Colon (tissue), 2 donors: ENCODE results near the gene NELL1.
"Not testable (repeated sequence)": the region's sequence is repeated elsewhere in the genome, so short reads cannot be mapped to it uniquely, and the experiment has no call there.

ENCODE experiments used
- FAIRE-seq: peaks from 2 replicates; lab custom pipeline; 2012; peaks lifted over from hg19 to GRCh38; lab: Jason Lieb, UNC
- donor health status: control.
- donor health status: control.

NELL1 gene

DNA sequence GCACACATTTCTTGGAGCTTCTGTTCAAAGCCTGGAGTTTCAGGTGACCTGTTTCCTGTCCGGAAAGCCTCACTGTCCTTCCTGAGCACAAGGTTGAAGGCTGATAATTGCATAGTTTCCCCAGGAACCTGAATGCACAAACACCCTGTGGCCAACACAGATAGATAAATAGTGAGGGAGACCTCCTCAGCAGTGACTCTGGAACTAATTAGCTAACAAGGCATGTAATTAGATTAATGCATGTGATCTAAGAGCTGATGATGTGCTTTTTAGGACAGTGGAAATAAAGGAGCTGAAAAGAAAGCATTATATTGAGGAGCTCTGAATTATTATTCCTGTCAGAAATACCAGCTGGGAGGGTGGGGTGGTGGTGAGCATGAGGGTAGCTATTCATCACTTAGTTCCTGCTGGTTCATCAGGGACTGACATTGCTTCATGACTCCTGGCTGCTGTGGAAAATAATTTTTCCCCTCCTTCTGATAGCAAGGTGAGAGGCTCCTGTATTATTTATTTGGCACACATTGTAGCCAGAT lies 101.1 kb downstream of the NELL1 start:
- FAIRE-seq: no peak

GRCh38 chr11:20771026-20771425 lies 101.6 kb downstream of the NELL1 start:
- FAIRE-seq: no peak

GRCh38 chr11:20771681-20772080 lies 102.3 kb downstream of the NELL1 start:
- no peak for FAIRE-seq

DNA sequence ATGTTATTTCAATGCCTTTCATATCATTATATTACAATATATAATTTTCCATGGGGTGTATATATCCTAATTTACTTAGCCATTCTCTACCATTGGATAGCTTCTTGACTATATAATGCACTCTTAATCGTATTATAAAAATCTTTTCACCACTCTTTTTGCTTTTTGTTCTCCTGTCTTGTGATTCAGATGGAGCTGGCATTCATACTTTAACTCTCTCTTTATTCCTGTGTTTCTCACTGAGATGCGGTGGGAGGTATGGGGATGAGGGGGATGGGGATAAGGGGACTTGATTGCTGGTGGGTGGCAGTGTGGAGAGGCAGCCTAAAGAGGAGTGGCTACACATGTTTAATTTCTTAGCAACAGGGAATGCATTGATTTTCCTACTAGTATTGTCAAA lies 105.9 kb downstream of the NELL1 start:
- FAIRE-seq: no peak

- FAIRE-seq: no peak
Measured at GRCh38 chr11:20782775-20783174, 113.4 kb downstream of the NELL1 start.

DNA sequence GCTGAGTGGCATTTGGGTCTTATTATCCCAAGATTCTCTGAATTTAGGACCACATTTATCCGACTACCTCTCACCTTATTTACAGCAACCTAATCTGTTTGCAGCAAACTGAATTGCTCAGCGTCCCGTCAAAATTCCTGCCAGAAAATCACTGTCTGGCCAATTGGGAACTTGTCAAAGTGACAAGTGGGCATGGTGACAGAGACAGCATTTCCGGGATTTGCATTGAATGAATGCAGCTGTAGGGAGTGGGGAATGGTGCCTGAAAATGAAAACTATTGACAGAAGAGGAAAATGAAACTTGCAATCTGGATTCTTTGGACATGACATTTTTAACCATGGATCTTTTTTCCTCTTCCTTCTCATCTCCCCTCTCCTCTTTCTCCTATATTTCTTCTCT lies 113.8 kb downstream of the NELL1 start:
- no peak for FAIRE-seq

DNA sequence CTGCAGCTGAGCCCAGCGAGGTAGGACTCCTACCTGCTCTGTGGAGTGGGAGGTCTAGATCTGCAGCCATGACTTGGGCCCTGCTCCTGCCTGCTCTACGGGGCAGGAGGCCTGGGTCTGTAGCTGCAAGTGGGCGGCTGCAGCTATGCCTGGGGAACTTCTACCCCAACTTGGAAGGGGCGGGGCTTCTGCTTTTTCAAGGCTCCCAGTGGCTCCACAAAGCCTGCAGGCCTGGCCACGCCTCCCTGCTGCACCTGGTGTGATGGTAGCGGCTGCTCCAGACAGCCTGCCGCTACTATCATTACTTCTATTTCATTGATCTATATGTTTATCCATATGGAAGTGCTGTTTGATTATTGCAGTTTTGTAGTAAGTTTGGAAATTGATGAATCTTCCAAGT lies 121.2 kb downstream of the NELL1 start:
- FAIRE-seq: no peak

GRCh38 chr11:20795005-20795404 lies 125.6 kb downstream of the NELL1 start:
- FAIRE-seq: no peak

GRCh38 chr11:20808328-20808727 lies 138.9 kb downstream of the NELL1 start:
- FAIRE-seq: no peak

GRCh38 chr11:20821046-20821445 lies 151.7 kb downstream of the NELL1 start:
- FAIRE-seq: no peak

GRCh38 chr11:20821470-20821869 lies 152.1 kb downstream of the NELL1 start:
- FAIRE-seq: no peak

- FAIRE-seq: no peak
Measured at GRCh38 chr11:20824773-20825172, 155.4 kb downstream of the NELL1 start.

- FAIRE-seq: no peak
Measured at GRCh38 chr11:20835561-20835960, 166.2 kb downstream of the NELL1 start.

DNA sequence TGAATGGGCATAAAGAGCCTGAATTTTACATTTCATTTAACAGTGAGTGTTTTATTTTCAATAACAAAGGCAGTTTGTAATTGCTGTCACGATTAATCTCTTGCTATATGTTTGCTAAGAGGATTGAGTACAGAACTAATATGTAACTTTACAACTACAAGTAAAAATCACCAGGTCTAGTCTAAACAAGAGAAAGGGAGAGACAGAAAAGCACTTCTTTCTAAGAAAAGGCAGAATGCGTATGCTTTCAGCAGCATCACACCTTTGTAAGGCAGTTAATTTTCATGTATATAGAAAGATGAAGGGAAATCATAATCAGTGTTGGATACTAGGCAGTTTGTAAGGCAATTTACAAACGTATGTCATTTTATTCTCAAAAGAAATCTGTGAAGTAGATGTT lies 169.8 kb downstream of the NELL1 start:
- no peak for FAIRE-seq

DNA sequence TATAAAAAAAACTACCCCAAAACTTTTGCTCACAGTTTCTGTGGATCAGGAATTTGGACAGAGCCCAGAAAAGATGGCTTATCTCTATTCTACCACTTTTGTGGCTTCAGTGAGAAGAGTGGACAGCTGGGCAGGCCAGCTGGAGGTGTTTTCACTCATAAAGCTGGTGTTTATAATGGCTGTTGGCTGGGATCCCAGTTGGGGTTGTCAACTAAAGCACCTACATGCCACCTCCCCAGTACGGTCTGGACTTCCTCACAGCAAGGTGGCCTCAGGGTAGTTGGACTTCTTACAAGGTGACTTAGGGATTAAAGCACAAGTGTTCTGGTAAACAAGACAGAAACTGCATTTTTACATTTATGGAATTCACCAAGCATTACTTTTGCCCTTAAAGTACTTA lies 171.0 kb downstream of the NELL1 start:
- FAIRE-seq: no peak

DNA sequence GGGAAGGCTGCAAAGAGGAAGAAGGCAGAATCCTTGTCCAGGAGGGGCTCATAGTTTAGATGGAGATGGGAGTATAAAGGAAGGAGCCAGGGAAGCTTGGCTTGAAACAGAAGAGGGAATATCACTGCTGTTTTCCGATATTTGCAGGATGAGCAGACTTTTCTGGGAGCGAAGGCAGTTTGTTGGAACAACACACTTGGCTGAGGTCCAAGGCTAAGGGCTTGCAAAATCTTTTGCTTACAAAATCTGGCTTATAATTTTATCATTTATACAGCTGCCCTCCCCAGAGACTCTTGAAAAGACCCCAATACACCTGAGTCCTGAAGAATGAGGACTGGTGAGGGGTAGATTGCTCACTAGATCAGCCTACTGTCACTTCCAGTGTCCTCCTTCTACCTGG lies 174.8 kb downstream of the NELL1 start:
- FAIRE-seq: no peak

GRCh38 chr11:20844630-20845029 lies 175.2 kb downstream of the NELL1 start:
- FAIRE-seq: no peak

DNA sequence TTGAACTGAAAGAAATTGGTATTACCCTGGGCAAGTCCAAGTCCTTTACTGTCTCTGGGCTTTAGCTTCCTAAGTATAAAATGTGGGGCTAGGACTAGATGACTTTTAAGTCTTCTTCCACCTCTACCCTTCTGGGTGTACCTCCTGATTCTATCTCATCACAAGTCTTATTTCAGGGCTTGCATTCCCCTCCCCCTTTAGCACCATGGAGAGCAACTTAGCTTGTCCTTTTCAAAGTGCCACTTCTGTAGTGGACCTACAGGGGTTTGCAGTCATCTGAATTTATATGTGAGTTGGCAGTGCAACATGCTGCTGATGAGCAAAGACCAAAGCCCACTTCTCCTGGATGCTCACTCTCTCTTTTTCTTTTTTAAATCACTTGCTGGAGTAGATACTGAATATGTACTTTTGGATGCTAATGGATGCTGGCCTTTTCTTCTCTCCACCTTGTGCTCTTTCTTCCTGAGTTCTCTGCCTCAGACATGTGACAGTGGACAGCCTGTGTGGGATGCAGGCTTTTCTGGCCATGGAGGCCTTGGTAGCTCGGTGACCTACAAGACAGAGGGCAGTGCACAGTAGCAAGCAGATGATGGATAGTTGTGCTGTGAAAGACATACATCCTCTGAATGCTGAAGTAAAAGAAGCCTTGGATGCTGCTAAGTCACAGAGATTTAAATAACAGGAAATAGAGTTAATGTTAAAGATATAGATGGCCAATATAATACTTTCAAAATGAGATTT lies 185.0 kb downstream of the NELL1 start:
- no peak for FAIRE-seq

DNA sequence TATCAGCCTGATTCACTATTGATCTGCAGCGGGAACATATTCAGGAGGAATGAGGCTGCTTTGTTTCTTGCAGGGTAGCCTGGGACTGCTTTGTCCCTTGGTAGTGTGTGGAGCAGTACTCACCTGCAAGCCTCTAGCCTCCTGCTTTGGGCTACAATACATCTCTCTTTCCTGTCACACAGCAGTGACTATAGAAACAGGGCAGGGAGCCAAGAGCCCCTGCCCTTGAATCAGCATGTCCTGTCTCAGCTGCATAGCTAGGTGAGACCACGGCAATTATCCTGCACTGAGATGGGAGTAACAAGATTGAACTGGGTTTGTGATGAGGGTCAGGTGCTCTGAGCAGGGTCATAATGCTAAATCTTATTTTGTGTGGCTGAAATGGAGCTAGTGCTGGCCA lies 191.9 kb downstream of the NELL1 start:
- no peak for FAIRE-seq

DNA sequence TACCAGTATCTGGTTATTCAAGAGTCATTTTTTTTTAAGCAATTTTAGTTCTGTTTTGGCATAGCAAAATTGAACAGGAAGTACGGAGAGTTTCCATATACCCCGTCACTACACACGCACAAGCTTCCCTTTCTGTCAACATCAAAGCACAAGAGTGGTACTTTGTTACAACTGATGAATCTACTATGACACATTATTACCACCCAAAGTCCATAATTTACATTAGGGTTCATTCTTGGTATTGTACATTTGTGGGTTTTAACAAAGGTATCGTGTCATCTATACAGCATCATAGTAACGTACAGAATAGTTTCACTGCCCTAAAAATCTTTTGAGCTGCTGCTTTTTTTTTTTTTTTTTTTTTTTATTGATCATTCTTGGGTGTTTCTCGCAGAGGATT lies 192.9 kb downstream of the NELL1 start:
- not testable (repeated sequence) for FAIRE-seq

GRCh38 chr11:20864628-20865027 lies 195.2 kb downstream of the NELL1 start:
- no peak for FAIRE-seq

DNA sequence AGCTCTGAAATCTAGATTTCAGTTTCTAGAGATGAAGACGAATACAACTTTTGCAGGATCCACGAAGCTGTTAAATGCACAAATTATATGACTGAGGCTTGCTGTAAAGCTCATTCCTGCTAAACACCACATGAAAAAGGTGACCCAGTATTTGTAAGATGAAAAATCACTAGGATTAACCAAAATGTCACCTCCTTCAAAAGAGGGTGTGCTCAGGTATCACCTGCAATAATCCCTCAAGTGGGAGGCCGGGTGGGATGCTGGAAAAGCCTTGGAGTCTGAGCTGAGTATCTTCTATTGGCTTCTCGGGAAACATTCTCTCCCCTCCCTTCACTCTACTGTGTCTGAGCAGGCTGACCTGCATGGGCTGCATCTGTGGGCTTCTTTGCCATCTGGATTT lies 195.8 kb downstream of the NELL1 start:
- no peak for FAIRE-seq

DNA sequence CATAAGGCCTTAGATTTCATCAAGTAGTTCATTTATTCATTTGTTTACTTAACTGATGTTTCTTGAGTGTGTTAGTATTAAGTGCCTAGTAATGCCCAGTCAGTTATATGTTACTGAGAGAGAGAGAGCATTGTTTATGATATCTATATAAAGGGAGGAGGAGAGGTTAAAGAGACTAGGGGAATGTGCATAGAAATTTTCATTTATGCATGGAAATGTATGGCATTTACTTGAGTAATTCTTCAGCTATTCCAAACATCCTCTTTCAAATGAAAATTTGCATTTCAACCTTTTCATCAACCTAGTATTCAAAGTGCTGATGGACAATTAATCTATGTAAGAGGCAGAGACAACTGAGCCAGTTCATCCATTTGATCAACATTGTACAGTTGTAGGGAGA lies 199.7 kb downstream of the NELL1 start:
- FAIRE-seq: no peak

- no peak for FAIRE-seq
Measured at GRCh38 chr11:20873054-20873453, 203.7 kb downstream of the NELL1 start.
